Stimulated activated naive CD4-positive, alpha-beta T cell (primary cell): ENCODE results near the gene TIMM10.

Source experiments
- DNase-seq, 6 experiments: peaks; one replicate each; lab custom pipeline; 2025; lab: John Stamatoyannopoulos, UW

TIMM10 gene, protein sequence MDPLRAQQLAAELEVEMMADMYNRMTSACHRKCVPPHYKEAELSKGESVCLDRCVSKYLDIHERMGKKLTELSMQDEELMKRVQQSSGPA

DNA sequence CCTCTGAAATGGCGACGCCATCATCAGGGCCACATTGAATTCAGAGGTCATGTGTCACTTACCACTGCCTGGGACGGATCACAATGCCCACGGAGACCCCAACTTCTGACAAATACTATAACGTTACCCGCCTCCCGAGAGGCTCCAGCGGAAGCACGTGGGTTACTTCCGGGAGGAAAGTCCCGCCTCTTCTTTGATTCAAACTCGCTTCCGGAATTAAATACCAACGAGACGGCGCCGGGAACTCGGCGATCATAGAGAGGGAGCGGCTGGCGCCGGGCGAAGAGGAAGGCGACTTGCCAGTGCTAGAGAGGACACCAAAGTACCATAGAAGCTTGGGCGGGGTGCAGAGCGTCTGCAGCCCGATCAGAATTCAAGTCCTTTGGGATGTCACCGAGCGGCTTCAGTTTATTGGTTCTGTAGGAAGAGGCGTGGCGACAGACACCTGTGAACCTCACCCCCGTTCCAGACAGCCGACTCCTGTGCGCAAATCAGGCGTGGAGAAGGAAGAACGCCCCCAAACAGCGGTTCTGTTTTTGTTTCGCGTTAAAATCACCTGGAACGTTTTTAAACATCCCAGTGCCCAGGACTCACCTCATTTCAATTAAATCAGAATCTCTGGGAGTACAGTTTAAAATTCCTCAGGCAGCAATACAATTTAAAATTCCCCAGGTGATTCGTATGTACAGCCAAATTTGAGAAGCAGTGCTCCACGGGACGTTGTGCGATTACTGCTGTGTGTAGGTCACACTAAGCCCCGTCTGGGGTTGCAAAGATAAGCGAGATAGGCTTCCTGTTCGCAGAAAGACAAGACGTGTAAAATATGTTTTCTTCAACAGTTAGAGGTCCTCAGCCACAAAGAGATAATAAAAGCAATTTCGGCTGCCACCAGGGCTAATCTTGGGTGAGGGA, at the start of gene TIMM10:
Gene TIMM10 (minus strand): TSS at position 159 of the 912 bp plus-strand sequence. CDS start 565 bp downstream, outside the sequence.
- peak; percentile 83 to 98 (median 94) for DNase-seq

DNA sequence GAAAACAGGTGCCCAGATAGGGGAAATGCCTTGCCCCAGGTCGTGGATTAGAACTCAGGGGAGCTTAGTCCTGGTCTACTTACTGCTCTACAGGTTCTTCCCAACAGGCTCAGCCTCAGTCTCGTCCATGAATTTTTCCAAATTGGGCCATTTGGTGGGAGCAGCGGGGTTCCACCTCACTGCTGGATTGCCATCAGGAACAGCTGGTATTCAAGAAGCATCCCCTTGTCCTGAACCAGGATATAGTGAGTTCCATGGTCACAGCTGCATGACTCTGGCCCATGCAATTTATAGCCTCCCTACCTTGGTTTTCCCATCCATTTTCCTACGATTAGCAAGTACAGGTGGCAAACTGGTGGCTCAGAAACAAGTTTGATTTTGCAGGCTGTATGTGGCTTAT, 43.5 kb upstream of the TIMM10 start:
- no peak for DNase-seq

DNA sequence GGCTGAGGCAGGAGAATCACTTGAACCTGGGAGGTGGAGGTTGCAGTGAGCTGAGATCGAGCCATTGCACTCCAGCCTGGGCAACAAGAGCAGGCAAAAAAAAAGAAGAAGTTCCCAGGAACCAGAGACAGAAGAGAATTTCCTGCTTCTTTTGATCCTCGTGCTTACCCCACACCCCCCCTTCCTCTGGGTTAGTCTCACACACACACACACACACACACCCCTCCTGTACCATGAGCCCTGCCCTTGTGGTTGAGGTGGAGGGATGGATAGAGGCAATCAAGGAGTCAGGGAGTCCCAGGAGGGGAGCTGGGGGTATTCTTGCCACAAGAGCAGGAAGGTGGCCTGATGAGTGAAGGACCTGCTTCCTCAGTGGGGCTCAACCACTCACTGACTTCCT, 41.1 kb upstream of the TIMM10 start:
- peak in 1 of 6 experiments; percentile 9 for DNase-seq

DNA sequence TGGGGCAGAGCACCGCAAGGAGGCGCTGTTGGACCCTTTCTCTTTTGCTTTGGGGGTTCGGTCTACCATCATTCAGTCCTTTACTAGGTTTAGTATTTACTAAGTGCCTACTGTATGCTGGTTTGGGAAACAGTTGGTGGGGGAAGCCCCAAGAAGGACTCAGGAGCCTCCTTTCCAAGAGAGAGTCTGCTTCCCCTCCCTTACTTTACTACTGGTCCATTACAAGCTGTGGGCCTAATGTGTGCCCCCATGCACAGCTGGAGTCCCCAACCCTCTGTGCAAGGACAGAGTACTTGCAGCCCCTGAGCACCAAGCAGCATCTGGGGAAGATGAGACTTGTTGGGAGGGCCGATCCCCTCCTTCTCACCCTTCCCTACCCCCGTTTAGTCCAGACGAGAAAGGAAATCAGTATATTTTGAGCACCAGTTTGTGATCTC, 37.8 kb upstream of the TIMM10 start:
- DNase-seq = peak in 2 of 6 experiments; percentile 88 to 91

DNA sequence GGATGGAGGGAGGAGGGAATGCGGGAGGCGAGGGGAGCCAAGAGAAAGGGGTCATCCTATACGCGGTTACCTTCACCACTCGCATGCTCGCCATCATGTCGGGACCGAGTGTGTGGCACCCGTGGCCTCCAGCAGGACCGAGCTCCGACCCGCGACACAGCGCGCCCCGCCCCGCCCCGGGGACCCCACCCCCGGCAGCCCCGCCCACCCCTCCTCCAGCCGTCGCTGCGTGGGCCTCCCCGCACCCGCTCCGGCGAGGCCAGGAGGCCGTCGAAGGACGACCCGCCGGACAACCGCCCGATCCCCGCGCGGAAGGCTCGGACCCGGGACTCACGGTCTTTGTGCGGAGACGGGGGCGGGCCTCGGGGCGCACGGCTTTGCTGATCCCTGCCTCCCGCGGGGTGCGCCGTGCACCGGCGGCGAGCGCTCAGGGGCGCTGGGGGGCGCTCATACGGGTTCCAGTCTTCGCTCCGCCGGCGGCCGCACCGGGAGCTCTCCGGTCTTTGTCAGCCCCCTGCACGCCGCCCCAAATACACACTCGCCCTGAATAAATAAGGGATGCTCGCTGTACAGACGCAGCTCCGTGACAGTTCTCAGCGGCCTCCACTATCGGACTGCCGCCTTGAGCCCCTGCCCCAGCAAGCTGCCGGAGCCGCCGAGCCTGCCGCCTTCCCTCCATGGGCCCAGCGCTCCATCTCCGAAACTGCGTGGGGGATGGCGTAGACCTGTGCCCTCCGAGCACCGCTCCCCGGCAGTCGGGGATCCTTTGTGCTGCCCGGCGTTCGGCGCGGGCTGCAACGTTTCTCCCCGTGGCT, 37.2 kb upstream of the TIMM10 start, which contains the start of gene UBE2L6:
Gene UBE2L6 (minus strand): TSS at position 158 of the 815 bp plus-strand sequence. CDS start 61 bp downstream, at position 97.
- peak; percentile 67 to 84 (median 78) for DNase-seq

DNA sequence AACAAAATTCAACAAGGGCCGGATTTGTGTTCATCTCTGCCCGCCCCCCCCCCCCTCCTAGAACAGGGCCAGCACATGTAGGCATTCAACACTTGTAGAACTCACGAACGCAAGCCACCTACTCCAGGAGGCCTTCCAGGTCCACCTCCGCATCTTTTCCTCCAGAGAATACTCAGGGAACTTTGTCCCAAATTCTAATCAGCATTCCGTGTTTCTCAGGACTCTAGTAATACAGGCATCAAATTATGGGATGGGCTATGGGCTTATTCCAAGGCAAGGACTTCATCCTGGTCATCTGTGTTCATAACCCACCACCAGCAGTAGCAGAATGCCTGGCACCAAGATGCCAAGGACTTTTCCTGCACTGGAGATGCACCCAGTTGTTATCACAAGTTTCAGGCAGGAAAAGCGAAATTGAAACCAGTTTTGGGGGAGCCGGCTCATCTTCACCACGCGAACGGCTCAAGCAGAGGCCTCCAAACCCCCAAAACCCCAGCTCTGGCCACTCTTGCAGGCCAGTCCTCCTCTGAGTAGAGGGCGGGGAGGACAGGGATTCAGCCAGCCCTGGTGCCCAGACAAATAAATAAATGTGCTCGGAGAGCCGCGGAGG, 36.5 kb upstream of the TIMM10 start:
- peak in 3 of 6 experiments; percentile 38 to 49 (median 40) for DNase-seq

DNA sequence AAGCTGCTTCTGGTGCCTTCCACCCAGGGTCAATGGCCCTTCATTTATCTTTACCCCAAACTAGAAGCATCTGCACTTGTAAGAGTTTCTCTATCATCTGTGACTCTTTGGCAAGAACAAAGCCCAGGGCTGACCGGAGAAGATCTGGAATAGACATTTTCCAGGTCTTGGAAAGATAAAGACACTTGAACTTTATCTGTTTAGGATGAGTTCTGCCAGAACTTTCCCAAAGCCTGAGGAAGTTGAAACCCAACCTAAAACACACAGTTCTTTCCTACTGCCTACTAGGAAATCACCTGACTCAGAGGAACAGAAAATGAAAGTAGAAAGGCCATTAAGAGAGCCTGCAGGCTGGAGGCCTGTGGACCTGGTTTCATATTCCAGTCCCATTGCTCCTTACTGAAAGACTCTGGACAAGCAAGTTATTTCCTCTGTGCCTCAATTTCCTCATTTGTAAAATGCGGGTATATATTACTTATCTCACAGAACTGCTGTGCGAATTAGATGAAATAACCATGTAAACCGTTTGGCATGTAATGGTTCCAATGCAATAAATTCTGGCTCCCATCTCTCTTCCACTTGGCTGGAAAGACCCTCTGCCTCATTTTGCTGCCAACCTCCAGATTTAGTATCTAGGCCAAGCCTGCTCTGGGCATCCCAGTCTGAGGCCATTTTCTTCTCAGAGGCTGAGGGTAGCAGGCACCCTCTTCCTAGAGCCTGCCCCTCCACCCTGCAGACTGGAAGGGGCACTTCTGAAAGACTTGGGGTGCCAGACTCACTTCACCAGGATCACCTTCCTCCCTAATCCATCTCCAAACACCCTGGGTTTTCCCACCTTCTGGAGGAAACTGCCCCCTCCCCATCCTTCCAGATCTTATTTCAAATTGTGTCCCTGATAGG, 35.7 kb upstream of the TIMM10 start:
- DNase-seq = peak in 5 of 6 experiments; percentile 2 to 33 (median 21)

DNA sequence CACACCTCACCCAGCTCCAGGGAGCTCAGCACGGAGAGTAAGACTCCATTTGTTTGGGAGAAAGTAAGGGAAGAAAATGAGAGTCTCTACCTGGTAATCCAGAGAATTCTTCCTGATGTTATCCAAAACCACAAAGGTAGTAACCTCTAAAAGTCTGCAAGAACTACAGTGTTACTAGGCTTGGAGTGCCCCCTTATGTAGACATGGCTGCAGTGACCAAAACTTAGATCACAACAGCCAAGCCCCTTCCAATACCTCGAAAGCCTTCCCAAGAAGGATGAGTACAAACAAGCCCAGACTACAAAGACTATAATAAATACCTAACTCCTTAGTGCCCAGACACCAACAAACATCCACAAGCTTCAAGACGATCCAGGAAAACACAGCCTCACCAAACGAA, 32.0 kb upstream of the TIMM10 start:
- no peak for DNase-seq

DNA sequence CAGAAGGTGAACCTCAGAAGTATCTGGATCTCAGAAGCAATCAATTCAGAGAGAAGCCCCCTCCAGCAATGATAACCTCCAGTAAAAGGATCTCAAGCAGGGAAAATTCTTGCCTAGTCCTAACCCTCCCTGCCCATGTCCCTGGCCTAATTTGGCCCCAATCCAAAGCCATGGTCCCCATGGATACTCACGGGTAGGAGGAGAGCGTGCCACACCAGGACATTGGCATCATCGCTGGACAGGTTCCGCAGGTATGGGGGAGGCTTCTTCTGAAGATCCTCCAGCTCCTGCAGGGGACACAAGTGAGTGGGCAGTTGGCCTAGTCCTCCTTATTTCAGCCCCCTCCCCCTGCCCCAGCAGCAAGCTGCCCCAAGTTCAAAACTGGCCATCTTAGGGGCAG, 29.6 kb upstream of the TIMM10 start:
- no peak for DNase-seq

DNA sequence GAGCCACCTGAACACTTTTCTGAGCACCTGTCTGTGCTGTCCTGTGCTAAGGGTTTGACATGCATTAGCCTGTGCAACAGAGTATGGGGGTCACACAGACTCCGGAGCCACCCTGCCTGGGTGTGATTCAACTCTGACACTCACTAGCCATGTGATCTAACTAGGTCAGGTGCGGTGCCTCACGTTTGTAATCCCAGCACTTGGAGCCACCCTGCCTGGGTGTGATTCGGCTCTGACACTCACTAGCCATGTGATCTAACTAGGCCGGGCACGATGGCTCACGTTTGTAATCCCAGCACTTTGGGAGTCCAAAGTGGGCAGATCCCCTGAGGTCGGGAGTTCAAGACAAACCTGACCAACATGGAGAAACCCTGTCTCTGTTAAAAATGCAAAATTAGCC, 25.5 kb upstream of the TIMM10 start:
- DNase-seq = no peak

DNA sequence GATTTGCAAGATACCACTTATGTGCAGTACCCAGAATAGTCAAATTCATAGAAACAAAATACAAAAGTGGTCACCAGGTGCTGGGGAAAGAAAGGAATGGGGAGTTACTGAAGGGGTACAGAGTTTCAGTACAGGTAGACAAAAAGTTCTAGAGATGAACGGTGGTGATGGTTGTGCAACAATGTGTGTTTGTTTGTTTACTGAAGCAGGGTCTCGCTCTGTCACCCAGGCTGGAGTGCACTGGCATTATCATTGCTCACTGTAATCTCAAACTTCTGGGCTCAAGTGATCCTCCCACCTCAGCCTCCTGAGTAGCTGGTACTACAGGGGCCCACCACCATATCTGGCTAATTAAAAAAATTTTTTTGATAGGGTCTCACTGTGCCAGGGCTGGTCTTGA, 24.8 kb upstream of the TIMM10 start:
- no peak for DNase-seq

DNA sequence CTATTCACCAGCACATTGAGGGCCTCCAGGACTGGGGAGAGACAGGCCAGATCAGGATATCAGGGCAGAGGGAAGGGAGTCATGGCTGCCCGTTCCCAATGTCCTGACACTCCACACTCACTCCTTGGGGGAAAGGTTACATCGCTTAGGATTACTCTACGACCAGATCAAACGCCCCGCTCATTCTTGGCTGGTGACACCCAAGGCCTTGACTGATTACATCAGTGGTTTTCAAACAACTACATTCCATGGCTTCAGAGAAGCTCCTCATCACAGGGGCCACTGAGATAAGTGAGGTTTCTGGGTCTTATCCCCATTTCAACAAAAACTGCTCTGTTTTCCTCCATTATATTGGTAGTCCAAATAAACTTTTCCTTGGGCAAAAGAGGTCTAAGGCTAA, 21.9 kb upstream of the TIMM10 start:
- no peak for DNase-seq

DNA sequence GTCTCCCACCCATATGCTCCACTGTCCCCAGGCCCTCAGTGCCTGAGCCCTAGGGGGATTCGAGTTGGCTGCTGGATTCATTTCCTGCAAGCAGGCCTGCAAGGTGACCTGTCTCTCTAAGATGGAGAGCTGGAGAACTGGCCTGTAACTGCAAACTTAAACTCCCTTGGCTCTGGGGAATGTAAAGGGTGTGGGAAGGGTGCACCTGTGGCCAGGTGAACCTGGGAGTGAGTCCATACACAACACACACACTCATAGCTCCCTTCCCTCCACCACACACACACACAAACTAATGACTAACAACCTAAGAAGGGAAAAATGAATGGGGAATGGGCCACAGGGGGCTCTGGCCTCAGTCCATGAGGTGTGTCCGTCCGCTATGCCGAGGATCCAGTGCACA, 21.4 kb upstream of the TIMM10 start:
- no peak for DNase-seq

DNA sequence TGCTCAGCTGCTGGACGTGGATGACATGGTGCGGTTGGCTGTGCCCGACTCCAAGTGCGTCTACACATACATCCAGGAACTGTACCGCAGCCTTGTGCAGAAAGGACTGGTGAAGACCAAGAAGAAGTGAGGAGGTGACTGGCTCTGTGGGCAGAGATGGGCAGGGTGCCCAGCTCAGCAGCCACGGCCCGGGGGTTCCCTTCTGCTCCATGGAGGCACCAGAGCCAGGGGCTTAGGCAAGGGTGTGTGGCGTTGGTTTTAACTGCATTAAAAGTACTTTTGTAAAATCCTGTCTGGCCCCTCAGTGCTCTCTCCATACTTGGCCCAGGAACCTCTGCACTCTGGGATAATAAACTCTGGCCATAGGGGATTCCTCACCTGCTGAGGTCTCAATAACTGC, 19.4 kb upstream of the TIMM10 start:
- DNase-seq = no peak

DNA sequence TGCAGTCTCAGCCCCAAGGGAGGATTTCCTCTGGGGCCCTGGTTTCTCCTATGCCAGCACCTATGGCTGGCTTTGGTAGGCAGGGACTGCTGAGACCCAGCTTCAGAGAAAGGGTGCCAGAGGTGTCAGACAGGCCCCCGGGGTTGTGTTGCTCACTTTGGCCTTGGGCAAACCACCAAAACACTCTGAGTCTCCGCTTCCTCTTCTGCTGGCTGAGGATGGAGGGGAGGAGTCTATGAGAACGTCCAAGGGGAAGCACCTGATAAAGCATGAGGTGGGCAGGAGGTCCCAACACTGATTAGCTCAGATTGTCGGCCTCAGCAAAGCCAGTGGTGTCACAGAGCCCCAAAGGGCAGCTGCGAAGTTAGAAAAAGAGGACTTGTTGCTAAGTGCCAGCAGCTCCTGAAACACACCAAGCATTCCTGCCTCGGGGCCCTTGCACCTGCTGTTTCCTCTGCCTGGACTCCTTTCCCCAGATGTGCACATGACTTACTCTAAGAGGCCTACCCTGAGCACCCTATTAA, 17.4 kb upstream of the TIMM10 start:
- DNase-seq = no peak

DNA sequence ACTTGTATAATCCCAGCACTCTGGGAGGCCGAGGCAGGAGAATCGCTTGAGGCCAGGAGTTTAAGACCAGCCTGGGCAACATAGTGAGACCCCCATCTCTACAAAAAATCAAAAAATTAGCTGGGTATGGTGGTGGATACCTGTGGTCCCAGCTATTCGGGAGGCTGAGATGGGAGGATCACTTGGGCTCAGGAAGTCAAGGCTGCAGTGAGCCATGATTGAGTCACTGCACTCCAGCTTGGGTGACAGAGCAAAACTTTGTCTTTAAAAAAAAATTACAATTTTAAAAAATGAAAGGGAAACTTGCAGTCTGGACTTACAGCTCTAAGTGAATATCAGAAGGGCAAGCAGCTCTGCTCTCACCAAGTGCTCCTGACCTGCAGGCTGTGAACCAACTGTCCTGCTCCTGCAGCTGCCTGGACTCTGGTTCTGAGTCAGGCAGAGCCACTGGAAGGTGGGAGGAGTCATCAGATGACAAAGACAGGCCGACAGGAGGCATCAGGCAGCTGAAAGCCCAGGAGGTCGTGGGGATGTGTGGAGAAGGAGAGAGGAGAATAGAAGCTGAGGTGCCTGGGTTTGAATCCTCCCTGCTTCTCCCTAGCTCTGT, 16.4 kb upstream of the TIMM10 start:
- DNase-seq = no peak

DNA sequence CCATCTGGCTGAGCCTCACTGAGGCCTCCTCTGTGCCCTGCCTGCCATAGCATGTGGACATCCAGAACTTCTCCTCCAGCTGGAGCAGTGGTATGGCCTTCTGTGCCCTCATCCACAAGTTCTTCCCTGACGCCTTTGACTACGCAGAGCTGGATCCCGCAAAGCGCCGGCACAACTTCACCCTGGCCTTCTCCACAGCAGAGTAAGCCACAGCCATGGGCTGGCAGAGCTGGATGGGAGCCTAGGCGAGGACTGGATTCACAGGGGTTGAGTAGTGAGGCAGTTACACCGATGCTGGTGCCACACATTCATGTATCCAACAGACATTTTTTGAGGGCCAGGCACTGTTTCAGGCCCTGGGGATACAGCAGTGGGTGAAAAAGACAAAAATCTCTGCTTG, 15.9 kb upstream of the TIMM10 start:
- DNase-seq = no peak

DNA sequence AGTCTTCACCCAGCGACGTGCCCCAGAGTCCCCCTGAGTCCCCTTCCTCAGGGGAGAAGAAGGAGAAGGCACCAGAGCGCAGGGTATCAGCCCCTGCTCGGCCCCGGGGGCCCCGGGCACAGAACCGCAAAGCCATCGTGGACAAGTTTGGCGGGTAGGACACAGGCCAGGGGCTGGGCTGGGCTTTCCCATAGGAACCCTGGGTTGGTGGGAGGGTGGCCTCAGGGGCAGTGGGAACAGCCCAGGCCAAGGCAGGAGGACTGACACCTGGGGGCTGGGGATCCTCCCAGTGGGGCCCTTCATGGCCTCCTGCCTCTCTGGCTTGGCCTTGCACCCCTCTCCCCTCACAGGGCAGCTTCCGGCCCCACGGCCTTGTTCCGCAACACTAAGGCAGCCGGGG, 15.3 kb upstream of the TIMM10 start:
- DNase-seq = no peak

DNA sequence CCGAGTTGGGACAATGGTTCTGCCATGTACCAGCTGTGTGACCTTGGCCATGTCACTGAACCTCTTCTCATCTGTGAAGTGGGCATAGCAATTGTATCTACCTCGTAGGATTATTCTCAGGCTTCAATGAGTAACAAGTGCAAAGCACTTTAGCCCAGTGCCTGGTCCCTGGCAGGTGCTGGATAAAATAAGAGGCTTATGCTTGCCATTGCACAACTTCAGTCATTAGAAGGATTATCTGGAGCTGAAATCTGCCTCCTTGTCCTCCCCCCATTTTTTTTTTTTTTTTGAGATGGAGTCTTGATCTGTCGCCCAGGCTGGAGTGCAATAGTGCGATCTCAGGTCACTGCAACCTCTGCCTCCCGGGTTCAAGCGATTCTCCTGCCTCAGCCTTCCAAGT, 14.0 kb upstream of the TIMM10 start:
- no peak for DNase-seq

DNA sequence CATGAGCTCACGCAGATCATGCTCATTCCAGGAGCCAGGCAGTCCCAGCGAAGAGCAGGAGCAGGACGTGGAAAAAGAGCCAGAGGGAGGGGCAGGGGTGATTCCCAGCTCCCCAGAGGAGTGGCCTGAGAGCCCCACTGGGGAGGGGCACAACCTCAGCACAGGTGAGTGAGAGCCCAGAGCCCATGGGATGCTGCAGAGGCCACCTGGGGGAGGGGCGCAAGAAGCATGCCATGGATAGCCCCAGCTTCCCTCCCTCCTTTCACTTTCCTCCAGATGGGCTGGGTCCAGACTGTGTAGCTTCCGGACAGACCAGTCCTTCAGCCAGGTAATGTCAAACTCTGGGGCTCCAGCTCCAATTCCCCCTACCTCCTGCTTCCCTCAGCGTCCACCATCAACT, 13.0 kb upstream of the TIMM10 start:
- no peak for DNase-seq
